Glutamatergic neuron (in vitro differentiated cells): Measurements from ENCODE around the gene HIGD2B. TPM values are rescaled to one million over a fixed set of nuclear protein-coding genes. Genes with fewer than 3 reads are reported as not detected.

Source experiments
- total RNA-seq: library from RNA; stranded (reverse); fragmentation: NEBNext Ultra II Directional; extraction: Animal tissue kit (Norgen Biotek cat#: 25700); gene quantifications from one replicate; pipeline ENCODE4 v1.2.1, GENCODE V29; 2021; ENCODE audit not compliant: unreplicated experiment

HIGD2B gene
- total RNA-seq, 1 donor from 2014 or later = not detected

Other genes with a start within 250 kb of the HIGD2B start
- 291 TPM for gene ARIH1, start 211.9 kb downstream of the HIGD2B start, total RNA-seq
- not detected for gene GOLGA6B, start 31.5 kb downstream of the HIGD2B start, total RNA-seq
- gene BBS4, start within 50 bp of the HIGD2B start, total RNA-seq = 17.7 TPM
- gene ADPGK, start 97.6 kb upstream of the HIGD2B start, total RNA-seq = 33.5 TPM